Trophoblast cell (in vitro differentiated cells and primary cell): ENCODE measurements around the gene PRKCB.

ENCODE experiments used
- DNase-seq, 2 donors: peaks; one replicate each; pipeline ENCODE4 v3.0.0-alpha.2; 2016
- H2AFZ ChIP-seq: 2 replicates; pipeline ENCODE4 v1.6.1; 2013; ENCODE audit warnings: low read length, moderate library complexity, mild to moderate bottlenecking; ENCODE audit not compliant: insufficient read depth, poor library complexity
- H2AK5ac ChIP-seq: 2 replicates; pipeline ENCODE4 v1.6.1; 2013; ENCODE audit warnings: mild to moderate bottlenecking, low read length
- H2BK120ac ChIP-seq: 2 replicates; pipeline ENCODE4 v1.6.1; 2013; ENCODE audit warnings: low read length, mild to moderate bottlenecking, moderate library complexity; ENCODE audit not compliant: insufficient read depth, poor library complexity
- H2BK12ac ChIP-seq: 2 replicates; pipeline ENCODE4 v1.6.1; 2013; ENCODE audit warnings: mild to moderate bottlenecking, low read length, moderate library complexity
- H2BK5ac ChIP-seq: 2 replicates; pipeline ENCODE4 v1.6.1; 2013; ENCODE audit warnings: low read length, low read depth, moderate library complexity, mild to moderate bottlenecking; ENCODE audit not compliant: poor library complexity
- H3K14ac ChIP-seq: 2 replicates; pipeline ENCODE4 v1.6.1; 2013; ENCODE audit warnings: mild to moderate bottlenecking, low read length
- H3K18ac ChIP-seq: 2 replicates; pipeline ENCODE4 v1.6.1; 2013; ENCODE audit warnings: mild to moderate bottlenecking, low read length
- H3K23ac ChIP-seq: 2 replicates; pipeline ENCODE4 v1.6.1; 2013; ENCODE audit warnings: low read length
- H3K27ac ChIP-seq: 2 replicates; pipeline ENCODE4 v1.5.1; 2013; ENCODE audit warnings: low read depth, mild to moderate bottlenecking, inconsistent platforms, low read length, moderate library complexity
- H3K27me3 ChIP-seq: 2 replicates; pipeline ENCODE4 v1.6.1; 2013; ENCODE audit warnings: inconsistent platforms, mild to moderate bottlenecking, low read length, moderate library complexity; ENCODE audit not compliant: insufficient read depth
- H3K36me3 ChIP-seq, 2 experiments: 1 replicate in 1 of 2; 2 replicates in 1 of 2; pipeline ENCODE4 v1.6.1; 2013; ENCODE audit warnings: low read length in 2 of 2, mild to moderate bottlenecking in 2 of 2, moderate library complexity in 1 of 2; ENCODE audit not compliant: insufficient read depth in 2 of 2, control insufficient read depth in 1 of 2
- H3K4ac ChIP-seq: 2 replicates; pipeline ENCODE4 v1.6.1; 2013; ENCODE audit warnings: low read depth, mild to moderate bottlenecking, low read length, moderate library complexity
- H3K4me1 ChIP-seq, 2 experiments: 1 replicate in 1 of 2; 2 replicates in 1 of 2; pipeline ENCODE4 v1.6.1; 2013; ENCODE audit warnings: low read length in 2 of 2, mild to moderate bottlenecking in 2 of 2, moderate library complexity in 1 of 2; ENCODE audit not compliant: insufficient read depth in 2 of 2, control insufficient read depth in 1 of 2
- H3K4me2 ChIP-seq: 2 replicates; pipeline ENCODE4 v1.6.1; 2013; ENCODE audit warnings: inconsistent platforms, mild to moderate bottlenecking, low read length, moderate library complexity
- H3K4me3 ChIP-seq: 2 replicates; pipeline ENCODE4 v1.5.1; 2013; ENCODE audit warnings: mild to moderate bottlenecking, low read depth, low read length, inconsistent platforms
- H3K79me1 ChIP-seq: one replicate; pipeline ENCODE4 v1.6.1; 2013; ENCODE audit warnings: low read length
- H3K79me2 ChIP-seq: 2 replicates; pipeline ENCODE4 v1.6.1; 2013; ENCODE audit warnings: low read length, mild to moderate bottlenecking; ENCODE audit not compliant: control insufficient read depth, insufficient read depth, poor library complexity
- H3K9ac ChIP-seq: 2 replicates; pipeline ENCODE4 v1.6.1; 2013; ENCODE audit warnings: mild to moderate bottlenecking, low read length
- H3K9me3 ChIP-seq: 2 replicates; pipeline ENCODE4 v1.6.1; 2013; ENCODE audit warnings: low read depth, mild to moderate bottlenecking, control low read depth, inconsistent platforms, low read length; ENCODE audit not compliant: insufficient read depth
- H4K12ac ChIP-seq: 2 replicates; pipeline ENCODE4 v1.6.1; 2013; ENCODE audit warnings: low read depth, mild to moderate bottlenecking, low read length, moderate library complexity
- H4K8ac ChIP-seq: 2 replicates; pipeline ENCODE4 v1.6.1; 2013; ENCODE audit warnings: low read depth, mild to moderate bottlenecking, low read length, moderate library complexity
- H4K91ac ChIP-seq: one replicate; pipeline ENCODE4 v1.6.1; 2013; ENCODE audit warnings: low read depth, mild to moderate bottlenecking, low read length, moderate library complexity
- WGBS: extraction: QIAGEN DNeasy Blood & Tissue Kit; methylation state at CpG from one replicate; pipeline ENCODE4 v1.1.7; 2013; ENCODE audit warnings: missing lambda C conversion rate; ENCODE audit not compliant: insufficient read length, insufficient coverage; ENCODE audit errors: extremely low coverage; 5-methylcytosine and 5-hydroxymethylcytosine counted together

Gene PRKCB

DNA sequence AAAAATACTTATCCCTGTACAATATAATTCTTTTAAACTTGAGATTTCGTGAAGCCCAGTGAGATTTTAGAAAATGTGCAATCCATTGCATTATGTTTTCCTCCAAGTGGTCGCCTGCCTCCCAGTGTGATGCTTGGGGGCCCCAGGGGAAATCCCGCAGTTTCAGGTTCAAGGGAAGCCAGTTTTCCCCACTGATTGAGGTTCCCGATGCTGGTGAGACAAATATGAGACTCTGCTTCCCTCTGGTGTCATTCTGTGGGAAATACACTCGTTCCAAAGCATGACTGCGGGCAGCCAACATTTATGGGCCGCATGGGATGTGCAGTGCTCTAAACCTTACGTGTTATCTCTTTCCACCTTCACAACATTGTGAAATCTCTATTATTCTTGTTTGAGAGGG lies 200.8 kb downstream of the PRKCB start:
- Histone ChIP-seq H3K79me2 (no peaks in the 10 kb centered on the region), H2BK12ac (no peak overlapping the region), H4K91ac (no peak overlapping the region), H3K14ac (no peak overlapping the region), H2AFZ (no peak overlapping the region), H2AK5ac (no peak overlapping the region), H3K36me3 (no peaks in the 10 kb centered on the region), H3K18ac (no peak overlapping the region), H3K4ac (no peak overlapping the region), H2BK5ac (no peak overlapping the region), H3K79me1 (no peaks in the 10 kb centered on the region), H3K9me3 (peaks cover 5% of the 10 kb centered on the region), H3K4me3 (no peak overlapping the region), H2BK120ac (no peak overlapping the region), H4K8ac (no peak overlapping the region), H3K27ac (no peak overlapping the region), H4K12ac (no peak overlapping the region), H3K23ac (no peak overlapping the region), H3K4me2 (no peak overlapping the region), H3K9ac (no peak overlapping the region), H3K27me3 (no peaks in the 10 kb centered on the region), H3K4me1 (no peaks in the 10 kb centered on the region)
- DNase-seq, result peak; percentile 66 to 88
- WGBS, result no CpG with 5 or more reads among the region's 8 CpGs

DNA sequence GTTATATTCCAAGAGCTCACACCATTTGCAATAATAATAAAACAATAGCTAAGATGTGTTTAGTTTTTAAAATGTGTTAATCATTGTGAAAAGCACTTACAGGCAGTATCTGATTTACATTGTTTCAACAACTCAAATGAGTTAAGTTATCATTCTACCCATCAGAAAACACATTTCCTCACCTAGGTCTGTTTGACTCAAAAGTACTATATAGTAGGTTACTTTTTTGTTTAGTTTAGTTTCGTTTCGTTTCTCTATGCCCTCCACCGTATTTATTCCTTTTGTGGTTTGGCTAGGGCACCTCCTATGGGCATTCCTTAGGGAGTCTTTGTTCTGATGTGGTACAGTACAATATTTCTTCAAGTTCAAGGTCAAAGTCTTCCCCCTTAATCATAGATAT lies 201.6 kb downstream of the PRKCB start:
- Histone ChIP-seq H2BK5ac (no peak overlapping the region), H4K12ac (no peak overlapping the region), H4K8ac (no peak overlapping the region), H2BK120ac (no peak overlapping the region), H2BK12ac (no peak overlapping the region), H3K27me3 (no peaks in the 10 kb centered on the region), H3K79me1 (no peaks in the 10 kb centered on the region), H3K18ac (no peak overlapping the region), H4K91ac (no peak overlapping the region), H3K4me1 (no peaks in the 10 kb centered on the region), H2AK5ac (no peak overlapping the region), H3K4ac (no peak overlapping the region), H2AFZ (no peak overlapping the region), H3K79me2 (no peaks in the 10 kb centered on the region), H3K4me2 (no peak overlapping the region), H3K9me3 (peaks cover 5% of the 10 kb centered on the region), H3K4me3 (no peak overlapping the region), H3K9ac (no peak overlapping the region), H3K23ac (no peak overlapping the region), H3K27ac (no peak overlapping the region), H3K14ac (no peak overlapping the region), H3K36me3 (no peaks in the 10 kb centered on the region)
- WGBS, result no CpG with 5 or more reads among the region's 3 CpGs
- DNase-seq, result no peak

DNA sequence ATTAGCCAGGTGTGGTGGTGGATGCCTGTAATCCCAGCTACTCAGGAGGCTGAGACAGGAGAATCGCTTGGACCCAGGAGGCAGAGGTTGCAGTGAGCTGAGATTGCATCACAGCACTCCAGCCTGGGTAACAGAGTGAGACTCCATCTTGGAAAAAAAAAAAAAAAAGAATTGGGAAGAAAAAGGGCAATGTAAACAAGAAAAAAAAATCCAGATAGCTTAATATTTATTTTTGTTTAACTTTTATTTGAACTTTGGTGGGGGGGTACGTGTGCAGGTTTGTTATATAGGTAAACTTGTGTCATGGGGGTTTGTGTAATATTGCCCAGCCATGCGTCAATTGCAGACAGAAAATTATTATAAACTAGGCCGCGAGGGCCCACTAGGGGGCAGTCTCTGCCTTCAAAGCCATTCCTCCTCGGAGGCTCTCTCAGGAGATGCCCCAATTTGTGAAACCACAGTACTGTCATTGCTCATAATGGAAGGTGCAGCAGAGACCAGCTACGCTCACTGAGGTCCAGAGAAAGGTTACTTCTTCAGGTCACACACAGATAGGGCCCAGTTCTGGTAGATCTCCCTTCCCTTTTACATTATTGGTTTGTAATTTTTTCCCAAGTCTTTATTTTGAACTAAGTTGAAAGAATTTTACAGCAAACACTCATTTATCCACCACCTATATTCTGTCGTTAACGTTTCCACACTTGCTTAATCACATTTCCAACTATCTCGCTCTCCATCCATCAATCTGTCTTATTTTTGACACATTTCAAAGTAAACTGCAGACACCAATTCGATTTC lies 206.2 kb downstream of the PRKCB start:
- Histone ChIP-seq H3K79me2 (no peaks in the 10 kb centered on the region), H3K27me3 (no peaks in the 10 kb centered on the region), H2AK5ac (no peak overlapping the region), H3K4ac (no peak overlapping the region), H3K9me3 (peaks cover 1% of the 10 kb centered on the region), H3K23ac (no peak overlapping the region), H3K4me2 (no peak overlapping the region), H2BK120ac (no peak overlapping the region), H3K79me1 (no peaks in the 10 kb centered on the region), H3K36me3 (no peaks in the 10 kb centered on the region), H3K18ac (no peak overlapping the region), H3K9ac (no peak overlapping the region), H2BK12ac (no peak overlapping the region), H2AFZ (no peak overlapping the region), H3K27ac (no peak overlapping the region), H3K4me3 (no peak overlapping the region), H2BK5ac (no peak overlapping the region), H4K12ac (no peak overlapping the region), H3K4me1 (no peaks in the 10 kb centered on the region), H4K8ac (no peak overlapping the region), H4K91ac (no peak overlapping the region), H3K14ac (no peak overlapping the region)
- 100% methylated on average over 4 of the region's 11 CpGs for WGBS
- peak; percentile 77 to 90 for DNase-seq

DNA sequence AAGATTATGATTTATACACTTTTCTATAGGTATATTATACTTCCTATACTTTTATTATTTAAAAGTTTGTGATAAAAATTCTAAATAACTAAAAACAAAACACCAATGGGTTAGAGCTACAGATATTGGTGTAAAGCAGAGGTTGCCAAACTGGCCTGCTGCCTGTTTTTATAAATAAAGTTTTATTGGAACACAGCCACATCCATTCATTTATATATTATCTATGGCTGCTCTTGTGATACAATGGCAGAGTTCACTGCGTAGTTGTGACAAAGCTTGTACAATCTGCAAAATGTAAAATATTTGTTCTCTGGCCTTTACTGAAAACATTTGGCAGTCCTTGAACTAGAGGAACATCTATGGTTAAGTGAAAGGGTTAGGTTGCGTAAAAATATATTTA lies 208.7 kb downstream of the PRKCB start:
- no CpG with 5 or more reads among the region's 2 CpGs for WGBS
- Histone ChIP-seq H3K9ac (no peak overlapping the region), H3K4me1 (no peaks in the 10 kb centered on the region), H3K18ac (no peak overlapping the region), H3K36me3 (no peaks in the 10 kb centered on the region), H3K27ac (no peak overlapping the region), H3K9me3 (peaks cover 1% of the 10 kb centered on the region), H3K4ac (no peak overlapping the region), H3K27me3 (no peaks in the 10 kb centered on the region), H2BK120ac (no peak overlapping the region), H3K23ac (no peak overlapping the region), H3K4me3 (no peak overlapping the region), H2AFZ (no peak overlapping the region), H4K91ac (no peak overlapping the region), H3K14ac (no peak overlapping the region), H2AK5ac (no peak overlapping the region), H2BK5ac (no peak overlapping the region), H3K79me2 (no peaks in the 10 kb centered on the region), H3K79me1 (no peaks in the 10 kb centered on the region), H2BK12ac (no peak overlapping the region), H4K12ac (no peak overlapping the region), H4K8ac (no peak overlapping the region), H3K4me2 (no peak overlapping the region)
- DNase-seq, result no peak
